HCEC 1CT (cell line): ENCODE measurements around the gene MTCL1.

ENCODE experiments used
- DNase-seq: peaks from one replicate; pipeline ENCODE4 v3.0.0-alpha.2; 2017

Gene MTCL1

GRCh38 chr18:8843005-8843404 lies 137.6 kb downstream of the MTCL1 start:
- no peak for DNase-seq

GRCh38 chr18:8844721-8845148 lies 139.4 kb downstream of the MTCL1 start:
- DNase-seq, result no peak

- DNase-seq, result no peak
Observed at GRCh38 chr18:8845506-8845905, 140.2 kb downstream of the MTCL1 start.

- DNase-seq, result no peak
Observed at GRCh38 chr18:8847066-8847755, 141.9 kb downstream of the MTCL1 start.

GRCh38 chr18:8847900-8848299 lies 142.5 kb downstream of the MTCL1 start:
- no peak for DNase-seq

GRCh38 chr18:8848541-8848940 lies 143.2 kb downstream of the MTCL1 start:
- DNase-seq, result no peak

- DNase-seq, result peak; percentile 3
Observed at GRCh38 chr18:8849696-8850095, 144.3 kb downstream of the MTCL1 start.

- no peak for DNase-seq
Observed at GRCh38 chr18:8851659-8852058, 146.3 kb downstream of the MTCL1 start.

- DNase-seq, result no peak
Observed at GRCh38 chr18:8854550-8854949, 149.2 kb downstream of the MTCL1 start.

- no peak for DNase-seq
Observed at GRCh38 chr18:8854962-8855361, 149.6 kb downstream of the MTCL1 start.

GRCh38 chr18:8856212-8856611 lies 150.9 kb downstream of the MTCL1 start:
- no peak for DNase-seq

GRCh38 chr18:8856769-8857393 lies 151.5 kb downstream of the MTCL1 start:
- no peak for DNase-seq

GRCh38 chr18:8857806-8858205 lies 152.4 kb downstream of the MTCL1 start:
- no peak for DNase-seq

- peak; percentile 98 for DNase-seq
Observed at GRCh38 chr18:8858888-8859511, 153.6 kb downstream of the MTCL1 start.

GRCh38 chr18:8860845-8861642 lies 155.7 kb downstream of the MTCL1 start:
- DNase-seq, result no peak

GRCh38 chr18:8863427-8863826 lies 158.1 kb downstream of the MTCL1 start:
- no peak for DNase-seq

- no peak for DNase-seq
Observed at GRCh38 chr18:8865934-8866333, 160.6 kb downstream of the MTCL1 start.

GRCh38 chr18:8866679-8867078 lies 161.3 kb downstream of the MTCL1 start:
- no peak for DNase-seq

GRCh38 chr18:8868276-8868675 lies 162.9 kb downstream of the MTCL1 start:
- no peak for DNase-seq

- DNase-seq, result no peak
Observed at GRCh38 chr18:8868779-8869415, 163.5 kb downstream of the MTCL1 start.

- no peak for DNase-seq
Observed at GRCh38 chr18:8869696-8870095, 164.3 kb downstream of the MTCL1 start.

GRCh38 chr18:8870528-8870927 lies 165.2 kb downstream of the MTCL1 start:
- DNase-seq, result no peak

GRCh38 chr18:8871489-8871888 lies 166.1 kb downstream of the MTCL1 start:
- no peak for DNase-seq
